ENCODE measurements around the gene PTPN7. TPM values are rescaled to one million over a fixed set of nuclear protein-coding genes. Genes with fewer than 3 reads are reported as not detected.

PTPN7 gene
- total RNA-seq, 2 donors from 2014 or later, result not detected

DNA sequence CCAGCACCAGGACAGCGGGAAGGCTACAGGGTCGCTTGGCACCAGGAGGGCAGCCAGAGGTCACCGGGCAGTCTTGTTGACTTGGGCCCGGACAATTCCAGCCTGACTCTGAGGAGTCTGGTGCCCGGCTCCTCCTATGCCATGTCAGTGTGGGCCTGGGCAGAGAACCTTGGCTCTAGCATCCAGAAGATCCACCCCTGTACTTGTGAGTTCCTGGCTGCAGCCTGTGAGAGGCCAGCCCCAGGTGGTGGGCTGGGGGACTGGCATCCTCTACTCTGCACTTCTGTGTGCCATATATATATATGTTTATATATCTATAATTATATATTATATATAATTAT, 11.6 kb upstream of the PTPN7 start:
- 92 to 95% methylated on average over 5 of the region's 5 CpGs for WGBS, 2 experiments (ENCODE audit: insufficient coverage in 1 of 2, insufficient read length in 1 of 2)
- H3K4me3 ChIP-seq (ENCODE audit: low read length), result no peak overlapping the region
- H3K27me3 ChIP-seq (ENCODE audit: control insufficient read depth, insufficient read depth, low read length, poor library complexity, severe bottlenecking), result no peaks in the 10 kb centered on the region
- Mint-ChIP-seq H3K4me1 (no peaks in the 10 kb centered on the region), H3K36me3 (ENCODE audit: low read depth) (no peaks in the 10 kb centered on the region), H3K27ac (no peak overlapping the region), H3K27me3 (ENCODE audit: insufficient read depth) (no peaks in the 10 kb centered on the region), H3K9me3 (no peaks in the 10 kb centered on the region), H3K4me3 (no peak overlapping the region)
- DNase-seq, result no peak
- H3K4me1 ChIP-seq (ENCODE audit: control insufficient read depth, insufficient read depth, low read length), result no peaks in the 10 kb centered on the region
- H3K9me3 ChIP-seq (ENCODE audit: control insufficient read depth, low read length), result no peaks in the 10 kb centered on the region
- no peak overlapping the region for H3K27ac ChIP-seq (ENCODE audit: low read depth, low read length)
- TF ChIP-seq, protein P1, sequence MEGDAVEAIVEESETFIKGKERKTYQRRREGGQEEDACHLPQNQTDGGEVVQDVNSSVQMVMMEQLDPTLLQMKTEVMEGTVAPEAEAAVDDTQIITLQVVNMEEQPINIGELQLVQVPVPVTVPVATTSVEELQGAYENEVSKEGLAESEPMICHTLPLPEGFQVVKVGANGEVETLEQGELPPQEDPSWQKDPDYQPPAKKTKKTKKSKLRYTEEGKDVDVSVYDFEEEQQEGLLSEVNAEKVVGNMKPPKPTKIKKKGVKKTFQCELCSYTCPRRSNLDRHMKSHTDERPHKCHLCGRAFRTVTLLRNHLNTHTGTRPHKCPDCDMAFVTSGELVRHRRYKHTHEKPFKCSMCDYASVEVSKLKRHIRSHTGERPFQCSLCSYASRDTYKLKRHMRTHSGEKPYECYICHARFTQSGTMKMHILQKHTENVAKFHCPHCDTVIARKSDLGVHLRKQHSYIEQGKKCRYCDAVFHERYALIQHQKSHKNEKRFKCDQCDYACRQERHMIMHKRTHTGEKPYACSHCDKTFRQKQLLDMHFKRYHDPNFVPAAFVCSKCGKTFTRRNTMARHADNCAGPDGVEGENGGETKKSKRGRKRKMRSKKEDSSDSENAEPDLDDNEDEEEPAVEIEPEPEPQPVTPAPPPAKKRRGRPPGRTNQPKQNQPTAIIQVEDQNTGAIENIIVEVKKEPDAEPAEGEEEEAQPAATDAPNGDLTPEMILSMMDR (conservative IDR thresholded peaks at IDR 0.05), result no peak
- H3K9ac ChIP-seq (ENCODE audit: extremely low read depth, low read length, poor library complexity, severe bottlenecking), result no peak overlapping the region
- no peaks in the 10 kb centered on the region for H3K36me3 ChIP-seq (ENCODE audit: control insufficient read depth, insufficient read depth, low read length)

DNA sequence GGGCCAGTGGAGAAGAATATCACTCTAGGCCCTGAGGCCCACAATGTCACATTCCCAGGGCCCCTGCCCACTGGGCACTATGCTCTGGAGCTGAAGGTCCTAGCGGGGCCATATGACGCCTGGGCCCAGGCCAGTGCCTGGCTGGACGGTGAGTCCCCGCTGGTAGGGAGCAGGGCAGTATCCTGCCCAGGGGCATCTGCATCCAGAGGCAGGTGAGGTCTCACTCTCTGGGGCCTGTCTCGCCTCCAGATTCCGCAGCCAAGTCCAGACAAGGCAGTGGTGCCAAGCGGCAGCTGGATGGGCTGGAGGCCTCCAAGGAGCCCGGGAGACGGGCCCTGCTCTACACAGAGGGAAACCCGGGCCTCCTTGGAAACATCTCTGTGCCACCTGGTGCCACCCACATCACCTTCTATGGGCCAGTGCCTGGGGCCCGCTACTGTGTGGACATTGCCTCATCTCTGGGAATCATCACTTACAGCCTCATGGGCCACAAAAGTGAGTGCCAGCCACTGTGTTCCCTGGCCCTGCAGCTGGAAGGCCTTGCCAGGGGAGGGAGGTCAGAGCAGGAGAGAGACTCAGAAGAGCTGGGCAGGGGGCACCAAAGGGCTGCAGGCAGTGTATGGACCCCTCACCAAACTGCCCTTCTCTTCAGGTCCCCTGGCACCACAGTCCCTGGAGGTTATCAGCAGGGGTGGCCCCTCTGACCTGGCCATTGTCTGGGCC, 11.1 kb upstream of the PTPN7 start:
- H3K9ac ChIP-seq (ENCODE audit: extremely low read depth, low read length, poor library complexity, severe bottlenecking), result no peak overlapping the region
- H3K4me3 Mint-ChIP-seq, result no peak overlapping the region
- no peaks in the 10 kb centered on the region for H3K9me3 ChIP-seq (ENCODE audit: control insufficient read depth, low read length)
- H3K27ac ChIP-seq (ENCODE audit: low read depth, low read length), result no peak overlapping the region
- no peaks in the 10 kb centered on the region for H3K9me3 Mint-ChIP-seq
- no peak overlapping the region for H3K27ac Mint-ChIP-seq
- H3K36me3 Mint-ChIP-seq (ENCODE audit: low read depth), result no peaks in the 10 kb centered on the region
- H3K4me1 ChIP-seq (ENCODE audit: control insufficient read depth, insufficient read depth, low read length), result no peaks in the 10 kb centered on the region
- peaks cover 4% of the 10 kb centered on the region for H3K4me1 Mint-ChIP-seq
- H3K27me3 ChIP-seq (ENCODE audit: control insufficient read depth, insufficient read depth, low read length, poor library complexity, severe bottlenecking), result no peaks in the 10 kb centered on the region
- H3K27me3 Mint-ChIP-seq (ENCODE audit: insufficient read depth), result no peaks in the 10 kb centered on the region
- 96 to 100% methylated on average over 5 to 11 of the region's 11 CpGs for WGBS, 2 experiments (ENCODE audit: insufficient coverage in 1 of 2, insufficient read length in 1 of 2)
- H3K36me3 ChIP-seq (ENCODE audit: control insufficient read depth, insufficient read depth, low read length), result no peaks in the 10 kb centered on the region
- H3K4me3 ChIP-seq (ENCODE audit: low read length), result no peak overlapping the region
- TF ChIP-seq, protein P1 (conservative IDR thresholded peaks at IDR 0.05), result no peak
- DNase-seq, result no peak

DNA sequence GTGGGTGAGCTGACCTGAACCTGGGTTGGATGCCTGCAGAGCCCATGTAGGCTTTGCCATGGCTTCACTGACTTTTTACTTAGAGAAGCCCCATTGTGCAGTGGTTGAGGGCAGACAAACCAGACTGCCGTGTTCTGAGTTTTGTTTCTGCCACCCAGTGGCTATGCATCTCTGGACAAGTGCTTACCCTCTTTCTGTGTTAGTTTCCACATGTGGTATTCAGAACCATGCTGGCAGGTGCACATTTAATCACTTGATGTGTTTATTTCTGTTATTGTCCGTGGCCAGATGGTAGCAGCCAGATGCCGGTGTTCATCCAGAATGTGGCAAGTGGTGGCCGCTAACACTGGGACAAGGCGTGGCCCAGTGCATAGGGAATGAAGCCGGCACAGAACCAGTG, 10.3 kb upstream of the PTPN7 start:
- H3K27me3 Mint-ChIP-seq (ENCODE audit: insufficient read depth), result no peaks in the 10 kb centered on the region
- Histone ChIP-seq H3K9ac (ENCODE audit: extremely low read depth, low read length, poor library complexity, severe bottlenecking) (no peak overlapping the region), H3K36me3 (ENCODE audit: control insufficient read depth, insufficient read depth, low read length) (no peaks in the 10 kb centered on the region), H3K9me3 (ENCODE audit: control insufficient read depth, low read length) (no peaks in the 10 kb centered on the region), H3K27me3 (ENCODE audit: control insufficient read depth, insufficient read depth, low read length, poor library complexity, severe bottlenecking) (no peaks in the 10 kb centered on the region), H3K4me1 (ENCODE audit: control insufficient read depth, insufficient read depth, low read length) (peaks cover 3% of the 10 kb centered on the region), H3K27ac (ENCODE audit: low read depth, low read length) (no peak overlapping the region), H3K4me3 (ENCODE audit: low read length) (no peak overlapping the region)
- TF ChIP-seq, protein P1 (conservative IDR thresholded peaks at IDR 0.05), result no peak
- H3K4me3 Mint-ChIP-seq, result no peak overlapping the region
- DNase-seq, result no peak
- H3K4me1 Mint-ChIP-seq, result peaks cover 7% of the 10 kb centered on the region
- H3K36me3 Mint-ChIP-seq (ENCODE audit: low read depth), result no peaks in the 10 kb centered on the region
- WGBS, 2 experiments (ENCODE audit: insufficient coverage in 1 of 2, insufficient read length in 1 of 2), result 92 to 93% methylated on average over 5 to 6 of the region's 6 CpGs
- H3K9me3 Mint-ChIP-seq, result no peaks in the 10 kb centered on the region
- no peak overlapping the region for H3K27ac Mint-ChIP-seq

All from endodermal cell (in vitro differentiated cells).